WTC11 (cell line): ENCODE measurements around the gene TAF6. TPM values are rescaled to one million over a fixed set of nuclear protein-coding genes. Genes with fewer than 3 reads are reported as not detected.

Experiments used
- CREB1 ChIP-seq: sonication (generic); formaldehyde crosslinking; IDR thresholded peaks from 2 replicates; pipeline ENCODE4 v1.8.0; 2023; ENCODE audit warnings: mild to moderate bottlenecking, missing genetic modification reagents
- ELF4 ChIP-seq: sonication (generic); formaldehyde crosslinking; IDR thresholded peaks from 2 replicates; pipeline ENCODE4 v1.8.1; 2022; ENCODE audit warnings: low read depth, mild to moderate bottlenecking, moderate library complexity, missing genetic modification reagents
- GABPB1 ChIP-seq: sonication (generic); formaldehyde crosslinking; IDR thresholded peaks from 2 replicates; pipeline ENCODE4 v1.8.1; 2023; ENCODE audit warnings: mild to moderate bottlenecking, missing genetic modification reagents
- IRF2 ChIP-seq: sonication (generic); formaldehyde crosslinking; IDR thresholded peaks from 2 replicates; pipeline ENCODE4 v1.8.0; 2022; ENCODE audit warnings: low read depth, missing genetic modification reagents, borderline replicate concordance
- JAZF1 ChIP-seq: fragments of 250-450 bp; sonication (Bioruptor Pico); IDR thresholded peaks from 2 replicates; pipeline ENCODE4 v1.9.0; 2021; ENCODE audit warnings: moderate library complexity, mild to moderate bottlenecking, inconsistent platforms
- JUN ChIP-seq: sonication (generic); formaldehyde crosslinking; IDR thresholded peaks from 2 replicates; pipeline ENCODE4 v1.8.0; 2023; ENCODE audit warnings: mild to moderate bottlenecking, missing genetic modification reagents
- NFYB ChIP-seq: sonication (generic); formaldehyde crosslinking; conservative IDR thresholded peaks from 2 replicates; pipeline ENCODE4 v1.8.0; 2022; ENCODE audit warnings: low read depth, missing genetic modification reagents
- OVOL2 ChIP-seq: fragments of 250-450 bp; sonication (Bioruptor Pico); IDR thresholded peaks from 2 replicates; pipeline ENCODE4 v1.9.0; 2021; ENCODE audit warnings: mild to moderate bottlenecking, borderline replicate concordance
- SMAD3 ChIP-seq: sonication (generic); formaldehyde crosslinking; IDR thresholded peaks from 2 replicates; pipeline ENCODE4 v1.8.0; 2022; ENCODE audit warnings: missing genetic modification reagents, mild to moderate bottlenecking, borderline replicate concordance
- SMAD4 ChIP-seq: sonication (generic); formaldehyde crosslinking; IDR thresholded peaks from 2 replicates; pipeline ENCODE4 v1.8.0; 2022; ENCODE audit warnings: mild to moderate bottlenecking, missing genetic modification reagents
- SP1 ChIP-seq: sonication (generic); formaldehyde crosslinking; conservative IDR thresholded peaks from 2 replicates; pipeline ENCODE4 v1.8.1; 2022; ENCODE audit warnings: missing genetic modification reagents
- TEAD1 ChIP-seq: sonication (generic); formaldehyde crosslinking; IDR thresholded peaks from 2 replicates; pipeline ENCODE4 v1.8.0; 2022; ENCODE audit warnings: mild to moderate bottlenecking, missing genetic modification reagents
- ZBTB21 ChIP-seq: sonication (generic); formaldehyde crosslinking; IDR thresholded peaks from 2 replicates; pipeline ENCODE4 v1.8.1; 2023; ENCODE audit warnings: mild to moderate bottlenecking, missing genetic modification reagents, borderline replicate concordance
- ZNF232 ChIP-seq: sonication (generic); formaldehyde crosslinking; IDR thresholded peaks from 2 replicates; pipeline ENCODE4 v1.8.0; 2022; ENCODE audit warnings: mild to moderate bottlenecking, missing genetic modification reagents
- ZNF317 ChIP-seq: sonication (generic); formaldehyde crosslinking; IDR thresholded peaks from 2 replicates; pipeline ENCODE4 v1.8.1; 2023; ENCODE audit warnings: low read depth, mild to moderate bottlenecking, moderate library complexity, missing genetic modification reagents, borderline replicate concordance
- total RNA-seq: library from RNA; stranded (reverse); gene quantifications from 3 replicates; pipeline ENCODE4 v1.2.3, GENCODE V29; 2021
- TF ChIP-seq, protein P1 (sequence below): sonication (generic); formaldehyde crosslinking; conservative IDR thresholded peaks from 2 replicates; pipeline ENCODE4 v1.8.1; 2023; ENCODE audit warnings: mild to moderate bottlenecking, low read depth, missing genetic modification reagents, moderate library complexity
- TF ChIP-seq, protein P2 (sequence below): sonication (generic); formaldehyde crosslinking; IDR thresholded peaks from 2 replicates; pipeline ENCODE4 v1.8.1; 2023; ENCODE audit warnings: mild to moderate bottlenecking, moderate library complexity, missing genetic modification reagents
- TF ChIP-seq, protein P3 (sequence below): sonication (generic); formaldehyde crosslinking; IDR thresholded peaks from 2 replicates; pipeline ENCODE4 v1.8.0; 2023; ENCODE audit warnings: mild to moderate bottlenecking, missing genetic modification reagents
- TF ChIP-seq, protein P4 (sequence below): sonication (generic); formaldehyde crosslinking; IDR thresholded peaks from 2 replicates; pipeline ENCODE4 v1.8.1; 2022; ENCODE audit warnings: mild to moderate bottlenecking, missing genetic modification reagents, moderate library complexity, borderline replicate concordance
- TF ChIP-seq, protein P5 (sequence below): sonication (generic); formaldehyde crosslinking; IDR thresholded peaks from 2 replicates; pipeline ENCODE4 v1.8.1; 2023; ENCODE audit warnings: mild to moderate bottlenecking, missing genetic modification reagents, borderline replicate concordance
- TF ChIP-seq, protein P6 (sequence below): fragments of 250-450 bp; sonication (Bioruptor Pico); IDR thresholded peaks from 2 replicates; pipeline ENCODE4 v1.9.0; 2021; ENCODE audit warnings: mild to moderate bottlenecking
- TF ChIP-seq, protein P7 (sequence below): sonication (generic); formaldehyde crosslinking; IDR thresholded peaks from 2 replicates; pipeline ENCODE4 v1.8.1; 2022; ENCODE audit warnings: low read depth, mild to moderate bottlenecking, moderate library complexity, missing genetic modification reagents, borderline replicate concordance

TAF6 gene
- total RNA-seq, 1 experiment from 2014 or later: 121 TPM

DNA sequence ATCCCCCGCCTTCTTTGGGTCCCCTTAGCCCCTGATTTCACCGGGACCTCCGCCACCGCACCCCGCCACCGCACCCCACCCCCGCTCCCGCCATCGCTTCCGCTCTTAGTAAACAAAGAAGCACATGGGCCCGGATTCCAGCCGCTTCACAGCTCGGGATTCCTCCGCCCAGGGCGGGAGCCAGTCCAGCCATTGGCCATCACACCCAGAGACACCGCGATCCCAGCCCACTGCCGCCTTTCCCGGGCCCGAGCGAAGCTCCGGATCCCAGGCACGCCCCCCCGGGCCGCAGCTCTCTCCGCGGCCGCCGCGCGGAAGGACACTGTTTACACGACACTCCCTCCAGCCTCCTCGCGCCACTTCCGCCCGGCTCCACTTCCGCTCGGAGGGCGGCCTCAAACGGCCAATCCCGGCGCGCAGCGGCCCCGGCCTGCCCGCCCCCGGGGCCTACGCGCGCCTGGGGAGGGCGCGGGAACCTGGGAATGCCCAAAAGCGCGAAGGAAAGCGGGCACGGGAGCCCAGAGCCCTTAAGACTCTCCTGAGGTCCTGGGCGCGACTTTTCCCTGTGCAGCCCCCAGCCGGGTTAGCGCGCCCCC is 18.6 kb downstream of the TAF6 start (continued):
- TF ChIP-seq SMAD4 (no peak), GABPB1 (CRISPR knock-in tag) (peak; percentile 87), ZBTB21 (no peak), SMAD3 (0 out of 2 replicates have a peak, but pooled peaks have one; percentile 63), ELF4 (CRISPR knock-in tag) (no peak), IRF2 (CRISPR knock-in tag) (no peak), SP1 (CRISPR knock-in tag) (peak; percentile 73), OVOL2 (CRISPR knock-in tag) (peak; percentile 53; the same call in 1 of the 2 replicates), CREB1 (CRISPR knock-in tag) (no peak), NFYB (CRISPR knock-in tag) (peak; percentile 67), ZNF317 (no peak), JUN (CRISPR knock-in tag) (no peak), JAZF1 (CRISPR knock-in tag) (no peak), TEAD1 (no peak), ZNF232 (CRISPR knock-in tag) (peak; percentile 59; the same call in 1 of the 2 replicates)
- TF ChIP-seq, protein P1, sequence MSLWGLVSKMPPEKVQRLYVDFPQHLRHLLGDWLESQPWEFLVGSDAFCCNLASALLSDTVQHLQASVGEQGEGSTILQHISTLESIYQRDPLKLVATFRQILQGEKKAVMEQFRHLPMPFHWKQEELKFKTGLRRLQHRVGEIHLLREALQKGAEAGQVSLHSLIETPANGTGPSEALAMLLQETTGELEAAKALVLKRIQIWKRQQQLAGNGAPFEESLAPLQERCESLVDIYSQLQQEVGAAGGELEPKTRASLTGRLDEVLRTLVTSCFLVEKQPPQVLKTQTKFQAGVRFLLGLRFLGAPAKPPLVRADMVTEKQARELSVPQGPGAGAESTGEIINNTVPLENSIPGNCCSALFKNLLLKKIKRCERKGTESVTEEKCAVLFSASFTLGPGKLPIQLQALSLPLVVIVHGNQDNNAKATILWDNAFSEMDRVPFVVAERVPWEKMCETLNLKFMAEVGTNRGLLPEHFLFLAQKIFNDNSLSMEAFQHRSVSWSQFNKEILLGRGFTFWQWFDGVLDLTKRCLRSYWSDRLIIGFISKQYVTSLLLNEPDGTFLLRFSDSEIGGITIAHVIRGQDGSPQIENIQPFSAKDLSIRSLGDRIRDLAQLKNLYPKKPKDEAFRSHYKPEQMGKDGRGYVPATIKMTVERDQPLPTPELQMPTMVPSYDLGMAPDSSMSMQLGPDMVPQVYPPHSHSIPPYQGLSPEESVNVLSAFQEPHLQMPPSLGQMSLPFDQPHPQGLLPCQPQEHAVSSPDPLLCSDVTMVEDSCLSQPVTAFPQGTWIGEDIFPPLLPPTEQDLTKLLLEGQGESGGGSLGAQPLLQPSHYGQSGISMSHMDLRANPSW (CRISPR knock-in tag): no peak
- TF ChIP-seq, protein P2, sequence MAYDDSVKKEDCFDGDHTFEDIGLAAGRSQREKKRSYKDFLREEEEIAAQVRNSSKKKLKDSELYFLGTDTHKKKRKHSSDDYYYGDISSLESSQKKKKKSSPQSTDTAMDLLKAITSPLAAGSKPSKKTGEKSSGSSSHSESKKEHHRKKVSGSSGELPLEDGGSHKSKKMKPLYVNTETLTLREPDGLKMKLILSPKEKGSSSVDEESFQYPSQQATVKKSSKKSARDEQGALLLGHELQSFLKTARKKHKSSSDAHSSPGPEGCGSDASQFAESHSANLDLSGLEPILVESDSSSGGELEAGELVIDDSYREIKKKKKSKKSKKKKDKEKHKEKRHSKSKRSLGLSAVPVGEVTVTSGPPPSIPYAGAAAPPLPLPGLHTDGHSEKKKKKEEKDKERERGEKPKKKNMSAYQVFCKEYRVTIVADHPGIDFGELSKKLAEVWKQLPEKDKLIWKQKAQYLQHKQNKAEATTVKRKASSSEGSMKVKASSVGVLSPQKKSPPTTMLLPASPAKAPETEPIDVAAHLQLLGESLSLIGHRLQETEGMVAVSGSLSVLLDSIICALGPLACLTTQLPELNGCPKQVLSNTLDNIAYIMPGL (CRISPR knock-in tag): peak; percentile 45
- TF ChIP-seq, protein P3, sequence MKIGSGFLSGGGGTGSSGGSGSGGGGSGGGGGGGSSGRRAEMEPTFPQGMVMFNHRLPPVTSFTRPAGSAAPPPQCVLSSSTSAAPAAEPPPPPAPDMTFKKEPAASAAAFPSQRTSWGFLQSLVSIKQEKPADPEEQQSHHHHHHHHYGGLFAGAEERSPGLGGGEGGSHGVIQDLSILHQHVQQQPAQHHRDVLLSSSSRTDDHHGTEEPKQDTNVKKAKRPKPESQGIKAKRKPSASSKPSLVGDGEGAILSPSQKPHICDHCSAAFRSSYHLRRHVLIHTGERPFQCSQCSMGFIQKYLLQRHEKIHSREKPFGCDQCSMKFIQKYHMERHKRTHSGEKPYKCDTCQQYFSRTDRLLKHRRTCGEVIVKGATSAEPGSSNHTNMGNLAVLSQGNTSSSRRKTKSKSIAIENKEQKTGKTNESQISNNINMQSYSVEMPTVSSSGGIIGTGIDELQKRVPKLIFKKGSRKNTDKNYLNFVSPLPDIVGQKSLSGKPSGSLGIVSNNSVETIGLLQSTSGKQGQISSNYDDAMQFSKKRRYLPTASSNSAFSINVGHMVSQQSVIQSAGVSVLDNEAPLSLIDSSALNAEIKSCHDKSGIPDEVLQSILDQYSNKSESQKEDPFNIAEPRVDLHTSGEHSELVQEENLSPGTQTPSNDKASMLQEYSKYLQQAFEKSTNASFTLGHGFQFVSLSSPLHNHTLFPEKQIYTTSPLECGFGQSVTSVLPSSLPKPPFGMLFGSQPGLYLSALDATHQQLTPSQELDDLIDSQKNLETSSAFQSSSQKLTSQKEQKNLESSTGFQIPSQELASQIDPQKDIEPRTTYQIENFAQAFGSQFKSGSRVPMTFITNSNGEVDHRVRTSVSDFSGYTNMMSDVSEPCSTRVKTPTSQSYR (CRISPR knock-in tag): 0 out of 2 replicates have a peak, but pooled peaks have one; percentile 29
- TF ChIP-seq, protein P4, sequence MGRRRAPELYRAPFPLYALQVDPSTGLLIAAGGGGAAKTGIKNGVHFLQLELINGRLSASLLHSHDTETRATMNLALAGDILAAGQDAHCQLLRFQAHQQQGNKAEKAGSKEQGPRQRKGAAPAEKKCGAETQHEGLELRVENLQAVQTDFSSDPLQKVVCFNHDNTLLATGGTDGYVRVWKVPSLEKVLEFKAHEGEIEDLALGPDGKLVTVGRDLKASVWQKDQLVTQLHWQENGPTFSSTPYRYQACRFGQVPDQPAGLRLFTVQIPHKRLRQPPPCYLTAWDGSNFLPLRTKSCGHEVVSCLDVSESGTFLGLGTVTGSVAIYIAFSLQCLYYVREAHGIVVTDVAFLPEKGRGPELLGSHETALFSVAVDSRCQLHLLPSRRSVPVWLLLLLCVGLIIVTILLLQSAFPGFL (CRISPR knock-in tag): no peak
- TF ChIP-seq, protein P5, sequence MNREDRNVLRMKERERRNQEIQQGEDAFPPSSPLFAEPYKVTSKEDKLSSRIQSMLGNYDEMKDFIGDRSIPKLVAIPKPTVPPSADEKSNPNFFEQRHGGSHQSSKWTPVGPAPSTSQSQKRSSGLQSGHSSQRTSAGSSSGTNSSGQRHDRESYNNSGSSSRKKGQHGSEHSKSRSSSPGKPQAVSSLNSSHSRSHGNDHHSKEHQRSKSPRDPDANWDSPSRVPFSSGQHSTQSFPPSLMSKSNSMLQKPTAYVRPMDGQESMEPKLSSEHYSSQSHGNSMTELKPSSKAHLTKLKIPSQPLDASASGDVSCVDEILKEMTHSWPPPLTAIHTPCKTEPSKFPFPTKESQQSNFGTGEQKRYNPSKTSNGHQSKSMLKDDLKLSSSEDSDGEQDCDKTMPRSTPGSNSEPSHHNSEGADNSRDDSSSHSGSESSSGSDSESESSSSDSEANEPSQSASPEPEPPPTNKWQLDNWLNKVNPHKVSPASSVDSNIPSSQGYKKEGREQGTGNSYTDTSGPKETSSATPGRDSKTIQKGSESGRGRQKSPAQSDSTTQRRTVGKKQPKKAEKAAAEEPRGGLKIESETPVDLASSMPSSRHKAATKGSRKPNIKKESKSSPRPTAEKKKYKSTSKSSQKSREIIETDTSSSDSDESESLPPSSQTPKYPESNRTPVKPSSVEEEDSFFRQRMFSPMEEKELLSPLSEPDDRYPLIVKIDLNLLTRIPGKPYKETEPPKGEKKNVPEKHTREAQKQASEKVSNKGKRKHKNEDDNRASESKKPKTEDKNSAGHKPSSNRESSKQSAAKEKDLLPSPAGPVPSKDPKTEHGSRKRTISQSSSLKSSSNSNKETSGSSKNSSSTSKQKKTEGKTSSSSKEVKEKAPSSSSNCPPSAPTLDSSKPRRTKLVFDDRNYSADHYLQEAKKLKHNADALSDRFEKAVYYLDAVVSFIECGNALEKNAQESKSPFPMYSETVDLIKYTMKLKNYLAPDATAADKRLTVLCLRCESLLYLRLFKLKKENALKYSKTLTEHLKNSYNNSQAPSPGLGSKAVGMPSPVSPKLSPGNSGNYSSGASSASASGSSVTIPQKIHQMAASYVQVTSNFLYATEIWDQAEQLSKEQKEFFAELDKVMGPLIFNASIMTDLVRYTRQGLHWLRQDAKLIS (CRISPR knock-in tag): no peak
- TF ChIP-seq, protein P6, sequence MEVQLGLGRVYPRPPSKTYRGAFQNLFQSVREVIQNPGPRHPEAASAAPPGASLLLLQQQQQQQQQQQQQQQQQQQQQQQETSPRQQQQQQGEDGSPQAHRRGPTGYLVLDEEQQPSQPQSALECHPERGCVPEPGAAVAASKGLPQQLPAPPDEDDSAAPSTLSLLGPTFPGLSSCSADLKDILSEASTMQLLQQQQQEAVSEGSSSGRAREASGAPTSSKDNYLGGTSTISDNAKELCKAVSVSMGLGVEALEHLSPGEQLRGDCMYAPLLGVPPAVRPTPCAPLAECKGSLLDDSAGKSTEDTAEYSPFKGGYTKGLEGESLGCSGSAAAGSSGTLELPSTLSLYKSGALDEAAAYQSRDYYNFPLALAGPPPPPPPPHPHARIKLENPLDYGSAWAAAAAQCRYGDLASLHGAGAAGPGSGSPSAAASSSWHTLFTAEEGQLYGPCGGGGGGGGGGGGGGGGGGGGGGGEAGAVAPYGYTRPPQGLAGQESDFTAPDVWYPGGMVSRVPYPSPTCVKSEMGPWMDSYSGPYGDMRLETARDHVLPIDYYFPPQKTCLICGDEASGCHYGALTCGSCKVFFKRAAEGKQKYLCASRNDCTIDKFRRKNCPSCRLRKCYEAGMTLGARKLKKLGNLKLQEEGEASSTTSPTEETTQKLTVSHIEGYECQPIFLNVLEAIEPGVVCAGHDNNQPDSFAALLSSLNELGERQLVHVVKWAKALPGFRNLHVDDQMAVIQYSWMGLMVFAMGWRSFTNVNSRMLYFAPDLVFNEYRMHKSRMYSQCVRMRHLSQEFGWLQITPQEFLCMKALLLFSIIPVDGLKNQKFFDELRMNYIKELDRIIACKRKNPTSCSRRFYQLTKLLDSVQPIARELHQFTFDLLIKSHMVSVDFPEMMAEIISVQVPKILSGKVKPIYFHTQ (CRISPR knock-in tag): no peak
- TF ChIP-seq, protein P7, sequence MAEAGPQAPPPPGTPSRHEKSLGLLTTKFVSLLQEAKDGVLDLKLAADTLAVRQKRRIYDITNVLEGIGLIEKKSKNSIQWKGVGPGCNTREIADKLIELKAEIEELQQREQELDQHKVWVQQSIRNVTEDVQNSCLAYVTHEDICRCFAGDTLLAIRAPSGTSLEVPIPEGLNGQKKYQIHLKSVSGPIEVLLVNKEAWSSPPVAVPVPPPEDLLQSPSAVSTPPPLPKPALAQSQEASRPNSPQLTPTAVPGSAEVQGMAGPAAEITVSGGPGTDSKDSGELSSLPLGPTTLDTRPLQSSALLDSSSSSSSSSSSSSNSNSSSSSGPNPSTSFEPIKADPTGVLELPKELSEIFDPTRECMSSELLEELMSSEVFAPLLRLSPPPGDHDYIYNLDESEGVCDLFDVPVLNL (CRISPR knock-in tag): no peak
